DOHH2 (cell line): ENCODE results near the gene HOXA5.

Experiments
- CTCF ChIP-seq: fragments of 200-600 bp; sonication (generic); IDR thresholded peaks from one replicate; pipeline ENCODE4 v1.5.1; 2014; ENCODE audit warnings: antibody characterized with exemption, mild to moderate bottlenecking, low read depth, low read length; ENCODE audit not compliant: poor library complexity, severe bottlenecking
- EZH2phosphoT487 ChIP-seq: fragments of 200-600 bp; sonication (generic); IDR thresholded peaks from 2 replicates; pipeline ENCODE4 v1.6.1; 2017; ENCODE audit warnings: borderline replicate concordance, mild to moderate bottlenecking, antibody characterized with exemption, low read length, moderate library complexity, mixed read lengths

GRCh38 chr7:27154369-27154768, 10.9 kb upstream of the HOXA5 start:
- no peak; the same call in 1 of the 2 replicates for TF ChIP-seq EZH2phosphoT487
- no peak for TF ChIP-seq CTCF
